Spleen (tissue), 7 donors: ENCODE data around the gene IRGM.
"Not testable (repeated sequence)": the region's sequence is repeated elsewhere in the genome, so short reads cannot be mapped to it uniquely, and the experiment has no call there.

ENCODE experiments used
- CTCF ChIP-seq, 11 experiments: fragments of 200-600 bp in 7 of 11; fragments of 450-650 bp in 4 of 11; sonication (generic) in 4 of 11; IDR thresholded peaks in 8 of 11; conservative IDR thresholded peaks in 3 of 11; 1 replicate in 7 of 11; 2 replicates in 4 of 11; pipeline versions ENCODE4 v1.4.0 to v1.8.0; 2016 to 2021; ENCODE audit warnings: antibody characterized with exemption in 11 of 11, inconsistent platforms in 4 of 11, mild to moderate bottlenecking in 1 of 11
- POLR2A ChIP-seq, 3 donors: fragments of 450-650 bp; IDR thresholded peaks; one replicate each; pipeline ENCODE4 v1.5.1; 2017; ENCODE audit warnings: antibody characterized with exemption in 3 of 3, mild to moderate bottlenecking in 1 of 3
- POLR2AphosphoS5 ChIP-seq, 3 donors: sonication (generic); formaldehyde crosslinking; IDR thresholded peaks; one replicate each; pipeline ENCODE4 v1.5.1; 2017; ENCODE audit warnings: antibody characterized with exemption in 3 of 3
- donor health status: DM: no; HTN: no; CAD: no; lungs with moderate emphysema.
- donor health status: DM: no; HTN: no; CAD: no.
- donor health status: DM: no; HTN: no; CAD: no.

GRCh38 chr5:150831821-150832220 lies 14.5 kb upstream of the IRGM start:
- TF ChIP-seq CTCF (IDR thresholded peaks at IDR 0.05 in 8 of 11, conservative IDR thresholded peaks at IDR 0.05 in 3 of 11); POLR2A (IDR thresholded peaks at IDR 0.05); POLR2AphosphoS5 (IDR thresholded peaks at IDR 0.05): not testable (repeated sequence)
